Measurements from ENCODE around the gene FLVCR1.

GRCh38 chr1:212941452-212941851, 83.4 kb downstream of the FLVCR1 start:
- TF ChIP-seq, protein P1, sequence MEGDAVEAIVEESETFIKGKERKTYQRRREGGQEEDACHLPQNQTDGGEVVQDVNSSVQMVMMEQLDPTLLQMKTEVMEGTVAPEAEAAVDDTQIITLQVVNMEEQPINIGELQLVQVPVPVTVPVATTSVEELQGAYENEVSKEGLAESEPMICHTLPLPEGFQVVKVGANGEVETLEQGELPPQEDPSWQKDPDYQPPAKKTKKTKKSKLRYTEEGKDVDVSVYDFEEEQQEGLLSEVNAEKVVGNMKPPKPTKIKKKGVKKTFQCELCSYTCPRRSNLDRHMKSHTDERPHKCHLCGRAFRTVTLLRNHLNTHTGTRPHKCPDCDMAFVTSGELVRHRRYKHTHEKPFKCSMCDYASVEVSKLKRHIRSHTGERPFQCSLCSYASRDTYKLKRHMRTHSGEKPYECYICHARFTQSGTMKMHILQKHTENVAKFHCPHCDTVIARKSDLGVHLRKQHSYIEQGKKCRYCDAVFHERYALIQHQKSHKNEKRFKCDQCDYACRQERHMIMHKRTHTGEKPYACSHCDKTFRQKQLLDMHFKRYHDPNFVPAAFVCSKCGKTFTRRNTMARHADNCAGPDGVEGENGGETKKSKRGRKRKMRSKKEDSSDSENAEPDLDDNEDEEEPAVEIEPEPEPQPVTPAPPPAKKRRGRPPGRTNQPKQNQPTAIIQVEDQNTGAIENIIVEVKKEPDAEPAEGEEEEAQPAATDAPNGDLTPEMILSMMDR (IDR thresholded peaks at IDR 0.05): no peak
- TF ChIP-seq ZFX (IDR thresholded peaks at IDR 0.05; ENCODE audit: borderline replicate concordance): no peak

Measured in 22Rv1 (cell line).